Prostate gland (tissue), 2 donors: Measurements from ENCODE around the gene SIGLECL1. TPM values are rescaled to one million over a fixed set of nuclear protein-coding genes. Genes with fewer than 3 reads are reported as not detected.

Experiments used
- DNase-seq: peaks from one replicate; pipeline ENCODE4 v3.0.0-alpha.2; 2019; ENCODE audit warnings: low spot score
- H3K27ac ChIP-seq, 2 donors: fragments of 200-600 bp; sonication (generic); 2 replicates each; pipeline ENCODE4 v1.5.1; 2017 to 2019
- H3K27me3 ChIP-seq: fragments of 200-600 bp; sonication (generic); replicated peaks from 2 replicates; pipeline ENCODE4 v1.5.1; 2019; ENCODE audit not compliant: insufficient read depth
- H3K36me3 ChIP-seq, 2 donors: fragments of 200-600 bp; sonication (generic); 1 replicate in 1 of 2; 2 replicates in 1 of 2; pipeline versions ENCODE4 v1.5.1 to v1.8.1; 2017 to 2019
- H3K4me1 ChIP-seq: fragments of 200-600 bp; sonication (generic); replicated peaks from 2 replicates; pipeline ENCODE4 v1.5.1; 2019
- H3K4me3 ChIP-seq, 2 donors: fragments of 200-600 bp; sonication (generic); 2 replicates each; pipeline ENCODE4 v1.5.1; 2017 to 2019
- H3K9me3 ChIP-seq: fragments of 200-600 bp; sonication (generic); 2 replicates; pipeline ENCODE4 v1.5.1; 2017
- CTCF ChIP-seq, 4 experiments: fragments of 200-600 bp in 2 of 4; fragments of 450-650 bp in 2 of 4; sonication (generic) in 2 of 4; IDR thresholded peaks; 1 replicate in 3 of 4; 2 replicates in 1 of 4; pipeline ENCODE4 v1.5.1; 2016 to 2019; ENCODE audit warnings: antibody characterized with exemption in 4 of 4, mild to moderate bottlenecking in 2 of 4, moderate library complexity in 2 of 4
- POLR2A ChIP-seq: fragments of 450-650 bp; IDR thresholded peaks from one replicate; pipeline ENCODE4 v1.6.1; 2016; ENCODE audit warnings: antibody characterized with exemption, mild to moderate bottlenecking
- POLR2AphosphoS5 ChIP-seq: sonication (generic); formaldehyde crosslinking; IDR thresholded peaks from one replicate; pipeline ENCODE4 v1.6.1; 2017; ENCODE audit warnings: antibody characterized with exemption
- WGBS: methylation state at CpG from one replicate; pipeline ENCODE4 v1.1.5; 2018; 5-methylcytosine and 5-hydroxymethylcytosine counted together
- intact Hi-C: fragments of 100-400 bp; cut with DNase I; formaldehyde crosslinking; loops from one replicate; pipeline ENCODE4 v1.14.2; 2022
- microRNA-seq: library from miRNA; unstranded; fragments of <30 nt; microRNA quantifications from one replicate; pipeline ENCODE4, GENCODE V29; 2016
- small RNA-seq, 2 donors: library from RNA; depleted of rRNA; stranded (forward); fragments of <200 nt; gene quantifications; one replicate each; pipeline ENCODE3, GENCODE V24; 2016
- total RNA-seq, 2 donors: library from RNA; depleted of rRNA; stranded (reverse); fragments of >200 nt; gene quantifications; one replicate each; pipeline ENCODE4 v1.1.0, GENCODE V29; 2016

SIGLECL1 gene
- total RNA-seq, 2 donors from 2014 or later: 1.6 TPM; not detected in 1

GRCh38 chr19:51305479-51305878 is 54.6 kb downstream of the SIGLECL1 start:
- H3K4me1 ChIP-seq: no peaks in the 10 kb centered on the region
- no peak for DNase-seq
- no peak for TF ChIP-seq CTCF (IDR thresholded peaks at IDR 0.05)
- H3K9me3 ChIP-seq: no peaks in the 10 kb centered on the region
- H3K27me3 ChIP-seq: peaks cover 7% of the 10 kb centered on the region
- no peak overlapping the region for H3K4me3 ChIP-seq
- H3K27ac ChIP-seq: no peak overlapping the region
- intact Hi-C loops: no loop called here
- no peaks in the 10 kb centered on the region for H3K36me3 ChIP-seq
- WGBS: 83% methylated on average over 3 of the region's 3 CpGs

- TF ChIP-seq POLR2AphosphoS5 (no peak), POLR2A (no peak), CTCF (IDR thresholded peaks at IDR 0.05) (no peak)
- DNase-seq: no peak
- H3K4me3 ChIP-seq: no peak within 1 kb of the TSS
Observed at GRCh38 chr19:51311351-51312257, 60.7 kb downstream of the SIGLECL1 start, which contains the start of gene IGLON5. TSS of gene IGLON5 (plus strand) at chr19:51311644. CDS start at chr19:51311848, 204 bp downstream.

GRCh38 chr19:51316688-51317087 is 65.8 kb downstream of the SIGLECL1 start:
- Histone ChIP-seq H3K36me3 (no peaks in the 10 kb centered on the region), H3K27ac (no peak overlapping the region), H3K4me3 (no peak overlapping the region), H3K27me3 (peaks cover 14% of the 10 kb centered on the region), H3K4me1 (no peaks in the 10 kb centered on the region), H3K9me3 (no peaks in the 10 kb centered on the region)
- intact Hi-C loops: no loop called here
- DNase-seq: no peak
- TF ChIP-seq CTCF (IDR thresholded peaks at IDR 0.05): no peak
- TF ChIP-seq POLR2A: no peak
- no peak for TF ChIP-seq POLR2AphosphoS5
- WGBS: 57% methylated on average over 8 of the region's 8 CpGs

More at GRCh38 chr19:51311351-51312257, 60.7 kb downstream of the SIGLECL1 start, which contains the start of gene IGLON5:
- no peaks in the 10 kb centered on the region for H3K36me3 ChIP-seq
- no peaks in the 10 kb centered on the region for H3K4me1 ChIP-seq
- H3K27me3 ChIP-seq: peaks cover 18% of the 10 kb centered on the region
- no peak within 1 kb of the TSS for H3K27ac ChIP-seq
- no peaks in the 10 kb centered on the region for H3K9me3 ChIP-seq
- WGBS: 2% methylated on average over 30 of the region's 76 CpGs
- intact Hi-C loops: no loop called here

GRCh38 chr19:51317376-51317775 is 66.5 kb downstream of the SIGLECL1 start:
- no peak for DNase-seq
- no peaks in the 10 kb centered on the region for H3K36me3 ChIP-seq
- no peak overlapping the region for H3K4me3 ChIP-seq
- no peaks in the 10 kb centered on the region for H3K9me3 ChIP-seq
- WGBS: 67% methylated on average over 3 of the region's 3 CpGs
- no peak overlapping the region for H3K27ac ChIP-seq
- intact Hi-C loops: no loop called here
- TF ChIP-seq POLR2A: no peak
- H3K27me3 ChIP-seq: peaks cover 8% of the 10 kb centered on the region
- H3K4me1 ChIP-seq: no peaks in the 10 kb centered on the region

GRCh38 chr19:51317968-51318367 is 67.1 kb downstream of the SIGLECL1 start:
- no peak overlapping the region for H3K4me3 ChIP-seq
- intact Hi-C loops: no loop called here
- DNase-seq: no peak
- TF ChIP-seq CTCF (IDR thresholded peaks at IDR 0.05) (no peak), POLR2AphosphoS5 (no peak), POLR2A (no peak)
- H3K4me1 ChIP-seq: no peaks in the 10 kb centered on the region
- 53% methylated on average over 1 of the region's 1 CpG for WGBS
- H3K36me3 ChIP-seq: no peaks in the 10 kb centered on the region
- H3K27me3 ChIP-seq: peaks cover 7% of the 10 kb centered on the region
- no peak overlapping the region for H3K27ac ChIP-seq
- no peaks in the 10 kb centered on the region for H3K9me3 ChIP-seq

Small RNA genes lying within 50 kb of the gene (microRNA-seq; reads per million reads assigned to microRNA genes)
- not detected for gene MIR8074

Small RNA genes lying within 50 kb of the gene (small RNA-seq; reads per million reads assigned to genes)
- 0 reads per million in 2 donors for gene MIR8074

Other genes starting within 250 kb of the SIGLECL1 start
- gene KLK8, start 249.5 kb upstream of the SIGLECL1 start, total RNA-seq: not detected
- gene KLK10, start 231.4 kb upstream of the SIGLECL1 start, total RNA-seq: 10 to 100 TPM in 1 of 2 donors, 1 to 10 TPM in 1; 7.4 to 49.6 TPM
- gene KLK11, start 224.5 kb upstream of the SIGLECL1 start, total RNA-seq: 100 to 1,000 TPM in 1 of 2 donors, 10 to 100 TPM in 1; 67.7 to 315 TPM
- gene KLK12, start 216.1 kb upstream of the SIGLECL1 start, total RNA-seq: under 1 TPM in 1 of 2 donors, not detected in 1; 0.73 TPM
- under 1 TPM in 1 of 2 donors, not detected in 1; 0.77 TPM for gene KLK13, start 186.0 kb upstream of the SIGLECL1 start, total RNA-seq
- 1 to 10 TPM; 4.2 to 5.3 TPM for gene KLK14, start 168.2 kb upstream of the SIGLECL1 start, total RNA-seq
- gene CTU1, start 142.7 kb upstream of the SIGLECL1 start, total RNA-seq: 10 to 100 TPM; 18.7 to 21.4 TPM
- 1 to 10 TPM in 1 of 2 donors, under 1 TPM in 1; 0.77 to 8.2 TPM for gene SIGLEC9, start 126.2 kb upstream of the SIGLECL1 start, total RNA-seq
- gene SIGLEC7, start 108.8 kb upstream of the SIGLECL1 start, total RNA-seq: not detected
- gene CD33, start 26.0 kb upstream of the SIGLECL1 start, total RNA-seq: 1 to 10 TPM; 1.9 to 2.5 TPM
- gene IGLON5, start 60.6 kb downstream of the SIGLECL1 start, total RNA-seq: 10 to 100 TPM in 1 of 2 donors, not detected in 1; 12.6 TPM
- gene VSIG10L, start 91.1 kb downstream of the SIGLECL1 start, total RNA-seq: 1 to 10 TPM; 2.3 to 9.9 TPM
- 100 to 1,000 TPM in 1 of 2 donors, 10 to 100 TPM in 1; 82.8 to 118 TPM for gene ETFB, start 115.3 kb downstream of the SIGLECL1 start, total RNA-seq
- gene CLDND2, start 117.9 kb downstream of the SIGLECL1 start, total RNA-seq: 1 to 10 TPM in 1 of 2 donors, not detected in 1; 4.2 TPM
- gene NKG7, start 121.6 kb downstream of the SIGLECL1 start, total RNA-seq: 1 to 10 TPM in 1 of 2 donors, not detected in 1; 1.8 TPM
- not detected for gene LIM2, start 136.9 kb downstream of the SIGLECL1 start, total RNA-seq
- gene C19orf84, start 139.5 kb downstream of the SIGLECL1 start, total RNA-seq: 10 to 100 TPM in 1 of 2 donors, not detected in 1; 16.0 TPM
- 1 to 10 TPM; 7.1 to 7.5 TPM for gene SIGLEC10, start 166.6 kb downstream of the SIGLECL1 start, total RNA-seq
- 1 to 10 TPM; 1.0 to 3.0 TPM for gene SIGLEC8, start 207.4 kb downstream of the SIGLECL1 start, total RNA-seq
- not detected for gene CEACAM18, start 227.5 kb downstream of the SIGLECL1 start, total RNA-seq